Testis (tissue), 3 donors: ENCODE measurements around the gene MSMB. TPM values are rescaled to one million over a fixed set of nuclear protein-coding genes. Genes with fewer than 3 reads are reported as not detected.
"Not testable (repeated sequence)": the region's sequence is repeated elsewhere in the genome, so short reads cannot be mapped to it uniquely, and the experiment has no call there.

Experiments used
- DNase-seq: peaks from one replicate; pipeline ENCODE4 v3.0.0-alpha.2; 2019
- H3K27ac ChIP-seq, 2 donors: fragments of 200-600 bp; sonication (generic); one replicate each; pipeline ENCODE4 v1.5.1; 2019
- H3K27me3 ChIP-seq: fragments of 200-600 bp; sonication (generic); one replicate; pipeline ENCODE4 v1.5.1; 2019
- H3K36me3 ChIP-seq: fragments of 200-600 bp; sonication (generic); one replicate; pipeline ENCODE4 v1.5.1; 2017; ENCODE audit warnings: low read depth; ENCODE audit errors: missing control alignments
- H3K4me1 ChIP-seq: fragments of 200-600 bp; sonication (generic); one replicate; pipeline ENCODE4 v1.5.1; 2019
- H3K4me3 ChIP-seq, 2 donors: fragments of 200-600 bp; sonication (generic); one replicate each; pipeline ENCODE4 v1.5.1; 2017 to 2019
- H3K9me3 ChIP-seq: fragments of 200-600 bp; sonication (generic); one replicate; pipeline ENCODE4 v1.5.1; 2017
- CTCF ChIP-seq, 3 experiments: fragments of 450-650 bp in 2 of 3; fragments of 200-600 bp in 1 of 3; sonication (generic) in 1 of 3; IDR thresholded peaks; one replicate each; pipeline ENCODE4 v1.5.1; 2016 to 2019; ENCODE audit warnings: antibody characterized with exemption in 3 of 3, mild to moderate bottlenecking in 2 of 3, moderate library complexity in 1 of 3
- POLR2A ChIP-seq: fragments of 450-650 bp; IDR thresholded peaks from one replicate; pipeline ENCODE4 v1.6.1; 2017; ENCODE audit warnings: antibody characterized with exemption, mild to moderate bottlenecking, moderate library complexity
- WGBS, 2 donors: methylation state at CpG; one replicate each; pipeline ENCODE4 v1.1.5; 2018; 5-methylcytosine and 5-hydroxymethylcytosine counted together
- intact Hi-C: fragments of 100-400 bp; cut with DNase I; formaldehyde crosslinking; loops from one replicate; pipeline ENCODE4 v1.15.1; 2023; ENCODE audit warnings: low total_unique reads
- polyA plus RNA-seq: library from polyadenylated mRNA; stranded (reverse); fragments of 350-450 nt; fragmentation: Illumina TruSeq; extraction: RNeasy Lipid Tissue Mini Kit (QIAGEN cat#74804); gene quantifications from one replicate; pipeline ENCODE4 v1.2.3, GENCODE V29; 2014; ENCODE audit warnings: low read depth, low replicate concordance; ENCODE audit not compliant: insufficient read depth
- total RNA-seq, 2 donors: library from RNA; depleted of rRNA; stranded (reverse); fragments of >200 nt; gene quantifications; one replicate each; pipeline ENCODE4 v1.2.3, GENCODE V29; 2016

Gene MSMB
- total and polyA plus RNA-seq, 3 donors from 2014 or later = 1.4 to 11.6 TPM; not detected in 1

GRCh38 chr10:46091828-46092523, 45.9 kb upstream of the MSMB start:
- Histone ChIP-seq H3K4me1 (peaks cover 28% of the 10 kb centered on the region), H3K27me3 (no peaks in the 10 kb centered on the region), H3K4me3 (no peak overlapping the region), H3K36me3 (no peaks in the 10 kb centered on the region), H3K9me3 (no peaks in the 10 kb centered on the region), H3K27ac (no peak overlapping the region)
- intact Hi-C loops = no loop called here
- TF ChIP-seq POLR2A = no peak
- TF ChIP-seq CTCF (IDR thresholded peaks at IDR 0.05) = no peak
- 60 to 75% methylated on average over 1 to 12 of the region's 12 CpGs for WGBS, 2 donors
- DNase-seq = no peak

GRCh38 chr10:46091080-46091827, 45.2 kb upstream of the MSMB start:
- no peak for DNase-seq
- Histone ChIP-seq H3K36me3 (no peaks in the 10 kb centered on the region), H3K27me3 (no peaks in the 10 kb centered on the region), H3K4me1 (peaks cover 21% of the 10 kb centered on the region), H3K27ac (no peak overlapping the region), H3K4me3 (no peak overlapping the region), H3K9me3 (no peaks in the 10 kb centered on the region)
- TF ChIP-seq CTCF (IDR thresholded peaks at IDR 0.05) = no peak
- no peak for TF ChIP-seq POLR2A
- intact Hi-C loops = no loop called here
- 58 to 72% methylated on average over 3 to 9 of the region's 9 CpGs for WGBS, 2 donors

- no peak for DNase-seq
- no peak overlapping the region for H3K4me3 ChIP-seq
- no peaks in the 10 kb centered on the region for H3K36me3 ChIP-seq
- H3K27ac ChIP-seq = no peak overlapping the region
- peaks cover 14% of the 10 kb centered on the region for H3K4me1 ChIP-seq
- H3K9me3 ChIP-seq = no peaks in the 10 kb centered on the region
- no peak for TF ChIP-seq POLR2A
- no peak for TF ChIP-seq CTCF (IDR thresholded peaks at IDR 0.05)
- intact Hi-C loops = no loop called here
- H3K27me3 ChIP-seq = no peaks in the 10 kb centered on the region
- WGBS, 2 donors = 88 to 93% methylated on average over 10 of the region's 10 CpGs
These were observed 44.3 kb upstream of the MSMB start for GRCh38 chr10:46090258-46090812.

GRCh38 chr10:46087381-46087780, 41.3 kb upstream of the MSMB start:
- H3K27me3 ChIP-seq, H3K4me1 ChIP-seq, H3K4me3 ChIP-seq, H3K27ac ChIP-seq, intact Hi-C loops, H3K9me3 ChIP-seq, H3K36me3 ChIP-seq, DNase-seq: not testable (repeated sequence)
- 93 to 97% methylated on average over 11 of the region's 11 CpGs for WGBS, 2 donors

GRCh38 chr10:46084321-46085165, 38.5 kb upstream of the MSMB start:
- no peak overlapping the region for H3K27ac ChIP-seq
- intact Hi-C loops = no loop called here
- DNase-seq = no peak
- WGBS, 2 donors = 39 to 42% methylated on average over 12 of the region's 12 CpGs
- TF ChIP-seq CTCF (IDR thresholded peaks at IDR 0.05) (no peak), POLR2A (no peak)
- no peaks in the 10 kb centered on the region for H3K27me3 ChIP-seq
- H3K4me3 ChIP-seq = no peak overlapping the region
- no peaks in the 10 kb centered on the region for H3K9me3 ChIP-seq
- no peaks in the 10 kb centered on the region for H3K36me3 ChIP-seq
- H3K4me1 ChIP-seq = peaks cover 4% of the 10 kb centered on the region
